ENCODE results near the gene MTFMT. TPM values are rescaled to one million over a fixed set of nuclear protein-coding genes. Genes with fewer than 3 reads are reported as not detected.
A peak's percentile ranks its signal among the peaks of the same experiment; 100 is the strongest.

Gene MTFMT
- total and polyA plus RNA-seq, 2 of the 13 experiments (the other 11 are each of a cell fraction or from before 2014, with no cell fraction given): 9.9 to 23.2 TPM

DNA sequence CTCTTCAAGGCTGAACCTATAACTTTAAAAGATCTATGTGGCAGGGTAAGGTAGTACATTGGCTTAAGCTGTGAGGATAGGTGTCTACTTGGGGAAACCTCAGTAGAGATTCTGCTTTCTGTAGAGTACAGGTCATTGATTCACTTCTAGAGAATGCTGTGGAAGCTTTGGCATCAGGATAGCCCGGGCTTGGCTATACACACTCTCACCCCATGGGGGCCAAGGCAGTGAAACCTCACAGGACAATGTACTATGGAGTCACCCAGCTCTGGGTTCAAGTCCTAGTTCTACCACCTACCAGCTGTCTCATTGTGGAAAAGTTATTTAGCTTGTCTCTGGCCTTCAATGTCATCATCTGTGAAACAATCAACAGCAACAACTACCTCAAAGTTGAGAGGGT lies 9.0 kb downstream of the MTFMT start:
- in situ Hi-C loops (cut with HindIII; ENCODE audit: extremely low pct_ligation_motif_present, low pct_unique_long_range_greater_than_20kb): no loop called here
- DNase-seq (ENCODE audit: low spot score) (no peak), ATAC-seq (peak; percentile 67), FAIRE-seq (no peak)
- H3K4me2 ChIP-seq (ENCODE audit: low read depth, low read length): no peak overlapping the region
- H3K27ac ChIP-seq (ENCODE audit: extremely low read length, insufficient read depth, low read length): no peak overlapping the region
- CTCF ChIA-PET (ENCODE audit: low intra/inter-chr PET ratio, low total read pairs): no interaction called here
- H3K79me2 ChIP-seq (ENCODE audit: insufficient read depth, low read length): no peaks in the 10 kb centered on the region
- H3K36me3 ChIP-seq (replicated peaks in 1 of 2; ENCODE audit: control insufficient read depth in 1 of 2, insufficient read depth in 2 of 2, low read length in 2 of 2): peaks cover 7 to 25% of the 10 kb centered on the region in 2 experiments; a peak in 4 of 5 replicates
- no peak overlapping the region for H2AFZ ChIP-seq (ENCODE audit: low read length)
- H3K27me3 ChIP-seq (ENCODE audit: control insufficient read depth in 1 of 2, insufficient read depth in 2 of 2, low read length in 2 of 2): no peaks in the 10 kb centered on the region
- no peaks in the 10 kb centered on the region for H3K9me3 ChIP-seq (ENCODE audit: low read length)
- intact Hi-C loops (cut with micrococcal nuclease; ENCODE audit: unreplicated experiment): no loop called here
- H4K20me1 ChIP-seq (ENCODE audit: insufficient read depth, low read length): no peaks in the 10 kb centered on the region
- POLR2A ChIA-PET: no interaction called here
- no peak overlapping the region for H3K9ac ChIP-seq (ENCODE audit: insufficient read depth, low read depth, low read length)
- BruUV-seq (replicated peaks): TSS peak; percentile 8
- TF ChIP-seq, protein P1, sequence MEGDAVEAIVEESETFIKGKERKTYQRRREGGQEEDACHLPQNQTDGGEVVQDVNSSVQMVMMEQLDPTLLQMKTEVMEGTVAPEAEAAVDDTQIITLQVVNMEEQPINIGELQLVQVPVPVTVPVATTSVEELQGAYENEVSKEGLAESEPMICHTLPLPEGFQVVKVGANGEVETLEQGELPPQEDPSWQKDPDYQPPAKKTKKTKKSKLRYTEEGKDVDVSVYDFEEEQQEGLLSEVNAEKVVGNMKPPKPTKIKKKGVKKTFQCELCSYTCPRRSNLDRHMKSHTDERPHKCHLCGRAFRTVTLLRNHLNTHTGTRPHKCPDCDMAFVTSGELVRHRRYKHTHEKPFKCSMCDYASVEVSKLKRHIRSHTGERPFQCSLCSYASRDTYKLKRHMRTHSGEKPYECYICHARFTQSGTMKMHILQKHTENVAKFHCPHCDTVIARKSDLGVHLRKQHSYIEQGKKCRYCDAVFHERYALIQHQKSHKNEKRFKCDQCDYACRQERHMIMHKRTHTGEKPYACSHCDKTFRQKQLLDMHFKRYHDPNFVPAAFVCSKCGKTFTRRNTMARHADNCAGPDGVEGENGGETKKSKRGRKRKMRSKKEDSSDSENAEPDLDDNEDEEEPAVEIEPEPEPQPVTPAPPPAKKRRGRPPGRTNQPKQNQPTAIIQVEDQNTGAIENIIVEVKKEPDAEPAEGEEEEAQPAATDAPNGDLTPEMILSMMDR (CRISPR knock-in tag; IDR thresholded peaks at IDR 0.05): no peak
- TF ChIP-seq ZNF329 (CRISPR knock-in tag; IDR thresholded peaks at IDR 0.05; ENCODE audit: low read depth): no peak
- no peak for TF ChIP-seq ZNF530 (CRISPR knock-in tag; IDR thresholded peaks at IDR 0.05; ENCODE audit: low read depth)
- no peak for TF ChIP-seq RAD51 (IDR thresholded peaks at IDR 0.05; ENCODE audit: borderline replicate concordance)
- TF ChIP-seq, protein P2, sequence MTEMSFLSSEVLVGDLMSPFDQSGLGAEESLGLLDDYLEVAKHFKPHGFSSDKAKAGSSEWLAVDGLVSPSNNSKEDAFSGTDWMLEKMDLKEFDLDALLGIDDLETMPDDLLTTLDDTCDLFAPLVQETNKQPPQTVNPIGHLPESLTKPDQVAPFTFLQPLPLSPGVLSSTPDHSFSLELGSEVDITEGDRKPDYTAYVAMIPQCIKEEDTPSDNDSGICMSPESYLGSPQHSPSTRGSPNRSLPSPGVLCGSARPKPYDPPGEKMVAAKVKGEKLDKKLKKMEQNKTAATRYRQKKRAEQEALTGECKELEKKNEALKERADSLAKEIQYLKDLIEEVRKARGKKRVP (CRISPR knock-in tag; IDR thresholded peaks at IDR 0.05): no peak
- no peak for TF ChIP-seq POGZ (CRISPR knock-in tag; IDR thresholded peaks at IDR 0.05)
- TF ChIP-seq NR2C2 (CRISPR knock-in tag; IDR thresholded peaks at IDR 0.05; ENCODE audit: borderline replicate concordance): no peak
- TF ChIP-seq ZNF577 (CRISPR knock-in tag; IDR thresholded peaks at IDR 0.05; ENCODE audit: borderline replicate concordance, low read depth): no peak
- no peak for TF ChIP-seq ZSCAN25 (CRISPR knock-in tag; IDR thresholded peaks at IDR 0.05)
- TF ChIP-seq, protein P3, sequence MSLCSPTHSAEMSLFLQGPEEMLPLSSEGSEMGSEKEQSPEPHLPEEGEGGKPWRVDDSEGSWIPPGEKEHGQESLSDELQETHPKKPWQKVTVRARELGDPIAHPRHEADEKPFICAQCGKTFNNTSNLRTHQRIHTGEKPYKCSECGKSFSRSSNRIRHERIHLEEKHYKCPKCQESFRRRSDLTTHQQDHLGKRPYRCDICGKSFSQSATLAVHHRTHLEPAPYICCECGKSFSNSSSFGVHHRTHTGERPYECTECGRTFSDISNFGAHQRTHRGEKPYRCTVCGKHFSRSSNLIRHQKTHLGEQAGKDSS (CRISPR knock-in tag; IDR thresholded peaks at IDR 0.05; ENCODE audit: borderline replicate concordance, low read depth): no peak
- TF ChIP-seq, protein P4, sequence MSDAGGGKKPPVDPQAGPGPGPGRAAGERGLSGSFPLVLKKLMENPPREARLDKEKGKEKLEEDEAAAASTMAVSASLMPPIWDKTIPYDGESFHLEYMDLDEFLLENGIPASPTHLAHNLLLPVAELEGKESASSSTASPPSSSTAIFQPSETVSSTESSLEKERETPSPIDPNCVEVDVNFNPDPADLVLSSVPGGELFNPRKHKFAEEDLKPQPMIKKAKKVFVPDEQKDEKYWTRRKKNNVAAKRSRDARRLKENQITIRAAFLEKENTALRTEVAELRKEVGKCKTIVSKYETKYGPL (CRISPR knock-in tag; IDR thresholded peaks at IDR 0.05): no peak
- no peak for TF ChIP-seq ZNF780A (CRISPR knock-in tag; IDR thresholded peaks at IDR 0.05)
- TF ChIP-seq MLLT10 (CRISPR knock-in tag; IDR thresholded peaks at IDR 0.05): no peak
- no peak for TF ChIP-seq RARG (CRISPR knock-in tag; IDR thresholded peaks at IDR 0.05; ENCODE audit: low read depth)
- no peak for TF ChIP-seq SP2 (CRISPR knock-in tag; IDR thresholded peaks at IDR 0.05)
- TF ChIP-seq, protein P5, sequence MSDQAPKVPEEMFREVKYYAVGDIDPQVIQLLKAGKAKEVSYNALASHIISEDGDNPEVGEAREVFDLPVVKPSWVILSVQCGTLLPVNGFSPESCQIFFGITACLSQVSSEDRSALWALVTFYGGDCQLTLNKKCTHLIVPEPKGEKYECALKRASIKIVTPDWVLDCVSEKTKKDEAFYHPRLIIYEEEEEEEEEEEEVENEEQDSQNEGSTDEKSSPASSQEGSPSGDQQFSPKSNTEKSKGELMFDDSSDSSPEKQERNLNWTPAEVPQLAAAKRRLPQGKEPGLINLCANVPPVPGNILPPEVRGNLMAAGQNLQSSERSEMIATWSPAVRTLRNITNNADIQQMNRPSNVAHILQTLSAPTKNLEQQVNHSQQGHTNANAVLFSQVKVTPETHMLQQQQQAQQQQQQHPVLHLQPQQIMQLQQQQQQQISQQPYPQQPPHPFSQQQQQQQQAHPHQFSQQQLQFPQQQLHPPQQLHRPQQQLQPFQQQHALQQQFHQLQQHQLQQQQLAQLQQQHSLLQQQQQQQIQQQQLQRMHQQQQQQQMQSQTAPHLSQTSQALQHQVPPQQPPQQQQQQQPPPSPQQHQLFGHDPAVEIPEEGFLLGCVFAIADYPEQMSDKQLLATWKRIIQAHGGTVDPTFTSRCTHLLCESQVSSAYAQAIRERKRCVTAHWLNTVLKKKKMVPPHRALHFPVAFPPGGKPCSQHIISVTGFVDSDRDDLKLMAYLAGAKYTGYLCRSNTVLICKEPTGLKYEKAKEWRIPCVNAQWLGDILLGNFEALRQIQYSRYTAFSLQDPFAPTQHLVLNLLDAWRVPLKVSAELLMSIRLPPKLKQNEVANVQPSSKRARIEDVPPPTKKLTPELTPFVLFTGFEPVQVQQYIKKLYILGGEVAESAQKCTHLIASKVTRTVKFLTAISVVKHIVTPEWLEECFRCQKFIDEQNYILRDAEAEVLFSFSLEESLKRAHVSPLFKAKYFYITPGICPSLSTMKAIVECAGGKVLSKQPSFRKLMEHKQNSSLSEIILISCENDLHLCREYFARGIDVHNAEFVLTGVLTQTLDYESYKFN (CRISPR knock-in tag; conservative IDR thresholded peaks at IDR 0.05): no peak
- no peak for TF ChIP-seq ZNF747 (CRISPR knock-in tag; IDR thresholded peaks at IDR 0.05; ENCODE audit: borderline replicate concordance)
- TF ChIP-seq TCF7 (IDR thresholded peaks at IDR 0.05; ENCODE audit: low read depth): no peak
- TF ChIP-seq MATR3 (CRISPR knock-in tag; IDR thresholded peaks at IDR 0.05): no peak
- no peaks in the 10 kb centered on the region for H3K4me1 ChIP-seq (ENCODE audit: insufficient read depth, low read length)
- no peak overlapping the region for H3K4me3 ChIP-seq (replicated peaks in 1 of 3; ENCODE audit: insufficient read depth in 1 of 3, low read depth in 2 of 3, low read length in 3 of 3)
- 85% methylated on average over 1 of the region's 1 CpG for WGBS (ENCODE audit: low lambda C conversion rate)
